Measurements from ENCODE around the gene NMRK1.

Gene NMRK1

DNA sequence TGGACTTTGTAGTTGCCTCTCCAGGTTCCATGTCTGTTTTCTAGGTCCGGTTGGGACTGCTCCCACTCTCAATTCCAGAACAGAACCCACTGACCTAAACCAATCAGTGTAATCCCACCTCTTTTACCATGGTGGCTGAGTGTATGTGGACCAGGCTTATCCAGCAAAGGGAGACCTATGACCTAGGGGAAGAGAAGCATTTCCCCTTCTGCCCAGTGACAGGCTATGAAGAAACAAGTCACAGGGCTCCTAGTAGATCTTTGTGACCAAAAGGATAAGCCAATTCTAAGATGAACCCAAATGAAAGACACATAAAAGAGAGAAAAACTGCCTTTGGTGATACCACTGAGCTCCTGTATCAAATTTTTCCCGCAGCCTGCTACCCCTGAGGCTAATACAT lies 6.3 kb downstream of the NMRK1 start:
- TF ChIP-seq, protein P1, sequence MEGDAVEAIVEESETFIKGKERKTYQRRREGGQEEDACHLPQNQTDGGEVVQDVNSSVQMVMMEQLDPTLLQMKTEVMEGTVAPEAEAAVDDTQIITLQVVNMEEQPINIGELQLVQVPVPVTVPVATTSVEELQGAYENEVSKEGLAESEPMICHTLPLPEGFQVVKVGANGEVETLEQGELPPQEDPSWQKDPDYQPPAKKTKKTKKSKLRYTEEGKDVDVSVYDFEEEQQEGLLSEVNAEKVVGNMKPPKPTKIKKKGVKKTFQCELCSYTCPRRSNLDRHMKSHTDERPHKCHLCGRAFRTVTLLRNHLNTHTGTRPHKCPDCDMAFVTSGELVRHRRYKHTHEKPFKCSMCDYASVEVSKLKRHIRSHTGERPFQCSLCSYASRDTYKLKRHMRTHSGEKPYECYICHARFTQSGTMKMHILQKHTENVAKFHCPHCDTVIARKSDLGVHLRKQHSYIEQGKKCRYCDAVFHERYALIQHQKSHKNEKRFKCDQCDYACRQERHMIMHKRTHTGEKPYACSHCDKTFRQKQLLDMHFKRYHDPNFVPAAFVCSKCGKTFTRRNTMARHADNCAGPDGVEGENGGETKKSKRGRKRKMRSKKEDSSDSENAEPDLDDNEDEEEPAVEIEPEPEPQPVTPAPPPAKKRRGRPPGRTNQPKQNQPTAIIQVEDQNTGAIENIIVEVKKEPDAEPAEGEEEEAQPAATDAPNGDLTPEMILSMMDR (IDR thresholded peaks at IDR 0.05; ENCODE audit: borderline replicate concordance, insufficient read depth, low read depth, low read length): no peak
- no peak overlapping the region for H3K4me3 ChIP-seq (ENCODE audit: low read depth, low read length)

- TF ChIP-seq, protein P1 (IDR thresholded peaks at IDR 0.05; ENCODE audit: borderline replicate concordance, insufficient read depth, low read depth, low read length): no peak
- no peak overlapping the region for H3K4me3 ChIP-seq (ENCODE audit: low read depth, low read length)
Measured at GRCh38 chr9:75072895-75073294, 15.1 kb downstream of the NMRK1 start.

DNA sequence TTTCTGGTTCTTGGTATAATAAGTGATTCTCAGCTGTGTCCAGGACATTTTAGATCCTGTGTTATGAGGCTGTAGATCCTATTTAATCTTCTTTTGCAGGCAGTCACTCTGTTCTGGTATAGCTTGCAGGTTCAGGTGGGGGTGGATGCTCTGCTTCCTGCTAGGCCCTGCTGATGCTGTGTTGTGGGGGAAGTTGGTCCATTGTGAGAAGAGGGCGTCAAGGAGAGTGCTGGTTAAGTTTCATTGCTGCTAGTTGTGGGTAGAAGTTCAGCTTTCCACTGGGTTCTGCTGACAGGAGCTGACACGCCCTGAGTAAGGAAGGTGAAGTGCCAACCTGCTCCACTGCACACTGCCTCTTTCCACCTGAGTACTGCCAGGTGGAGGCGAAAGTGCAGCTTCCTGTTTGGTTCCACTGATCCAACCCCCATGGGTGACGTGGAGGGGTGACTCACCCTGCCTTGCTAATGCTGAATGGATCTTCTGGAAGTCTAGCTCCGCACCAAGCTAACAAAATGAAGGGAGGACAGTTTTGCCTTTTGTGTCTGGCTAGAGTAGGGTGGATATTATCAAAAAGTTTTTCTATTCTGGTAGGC lies 16.3 kb downstream of the NMRK1 start:
- H3K4me3 ChIP-seq (ENCODE audit: low read depth, low read length): no peak overlapping the region
- TF ChIP-seq, protein P1 (IDR thresholded peaks at IDR 0.05; ENCODE audit: borderline replicate concordance, insufficient read depth, low read depth, low read length): no peak

- no peak overlapping the region for H3K4me3 ChIP-seq (ENCODE audit: low read depth, low read length)
- TF ChIP-seq, protein P1 (IDR thresholded peaks at IDR 0.05; ENCODE audit: borderline replicate concordance, insufficient read depth, low read depth, low read length): no peak
Measured at GRCh38 chr9:75069171-75069570, 18.8 kb downstream of the NMRK1 start.

DNA sequence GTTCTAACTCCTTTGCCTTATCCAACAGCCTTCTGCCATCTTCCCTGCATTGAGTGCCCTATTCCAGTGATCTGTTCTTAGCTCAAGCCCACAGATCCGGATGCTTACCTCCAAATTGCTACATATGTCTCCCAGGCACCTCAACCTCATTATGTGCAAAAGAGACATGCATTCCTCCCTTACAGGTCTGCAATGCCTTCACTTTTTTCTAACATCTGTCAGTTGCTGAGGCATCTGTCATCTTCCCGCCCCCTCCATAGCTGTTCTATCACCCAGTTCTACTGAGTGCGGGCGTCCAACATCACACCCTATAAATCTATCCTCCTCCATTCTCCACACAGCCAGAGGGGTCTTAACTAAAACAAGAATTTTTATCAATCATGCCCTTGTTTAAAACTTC lies 20.1 kb downstream of the NMRK1 start:
- no peak overlapping the region for H3K4me3 ChIP-seq (ENCODE audit: low read depth, low read length)
- TF ChIP-seq, protein P1 (IDR thresholded peaks at IDR 0.05; ENCODE audit: borderline replicate concordance, insufficient read depth, low read depth, low read length): no peak

- TF ChIP-seq, protein P1 (IDR thresholded peaks at IDR 0.05; ENCODE audit: borderline replicate concordance, insufficient read depth, low read depth, low read length): no peak
Measured at GRCh38 chr9:75065510-75065909, 22.4 kb downstream of the NMRK1 start.

GRCh38 chr9:75064307-75065025 lies 23.5 kb downstream of the NMRK1 start:
- TF ChIP-seq, protein P1 (IDR thresholded peaks at IDR 0.05; ENCODE audit: borderline replicate concordance, insufficient read depth, low read depth, low read length): no peak
- no peak overlapping the region for H3K4me3 ChIP-seq (ENCODE audit: low read depth, low read length)

More at GRCh38 chr9:75065510-75065909, 22.4 kb downstream of the NMRK1 start:
- no peak overlapping the region for H3K4me3 ChIP-seq (ENCODE audit: low read depth, low read length)

All from GM12875 (cell line).